Measurements from ENCODE around the gene SPATA21.
A peak's percentile ranks its signal among the peaks of the same experiment; 100 is the strongest.

The SPATA21 gene

GRCh38 chr1:16421201-16421600, 16.0 kb downstream of the SPATA21 start:
- no peak for DNase-seq (ENCODE audit: low read depth in 2 of 3, low spot score in 1 of 3)

- DNase-seq (ENCODE audit: low read depth in 2 of 3, low spot score in 1 of 3): peak; percentile 55 to 61 (median 57)
These were observed 16.7 kb downstream of the SPATA21 start for GRCh38 chr1:16420424-16421118.

- no peak for DNase-seq (ENCODE audit: low read depth in 2 of 3, low spot score in 1 of 3)
These were observed 18.3 kb downstream of the SPATA21 start for GRCh38 chr1:16418823-16419425.

- DNase-seq (ENCODE audit: low read depth in 2 of 3, low spot score in 1 of 3): no peak
These were observed 24.0 kb downstream of the SPATA21 start for GRCh38 chr1:16413191-16413590.

GRCh38 chr1:16410803-16411202, 26.4 kb downstream of the SPATA21 start:
- DNase-seq (ENCODE audit: low read depth in 2 of 3, low spot score in 1 of 3): no peak

- no peak for DNase-seq (ENCODE audit: low read depth in 2 of 3, low spot score in 1 of 3)
These were observed 27.6 kb downstream of the SPATA21 start for GRCh38 chr1:16409536-16410152.

GRCh38 chr1:16406868-16407267, 30.4 kb downstream of the SPATA21 start:
- no peak for DNase-seq (ENCODE audit: low read depth in 2 of 3, low spot score in 1 of 3)

GRCh38 chr1:16405441-16405840, 31.8 kb downstream of the SPATA21 start:
- no peak for DNase-seq (ENCODE audit: low read depth in 2 of 3, low spot score in 1 of 3)

GRCh38 chr1:16402742-16403141, 34.5 kb downstream of the SPATA21 start:
- no peak for DNase-seq (ENCODE audit: low read depth in 2 of 3, low spot score in 1 of 3)

- DNase-seq (ENCODE audit: low read depth in 2 of 3, low spot score in 1 of 3): no peak
These were observed 38.8 kb downstream of the SPATA21 start for GRCh38 chr1:16398371-16398953.

- no peak for DNase-seq (ENCODE audit: low read depth in 2 of 3, low spot score in 1 of 3)
These were observed 40.1 kb downstream of the SPATA21 start for GRCh38 chr1:16397120-16397519.

GRCh38 chr1:16396591-16396990, 40.6 kb downstream of the SPATA21 start:
- DNase-seq (ENCODE audit: low read depth in 2 of 3, low spot score in 1 of 3): no peak

- no peak for DNase-seq (ENCODE audit: low read depth in 2 of 3, low spot score in 1 of 3)
These were observed 42.2 kb downstream of the SPATA21 start for GRCh38 chr1:16394977-16395376.

GRCh38 chr1:16393570-16394521, 43.4 kb downstream of the SPATA21 start:
- DNase-seq (ENCODE audit: low read depth in 2 of 3, low spot score in 1 of 3): no peak

- DNase-seq (ENCODE audit: low read depth in 2 of 3, low spot score in 1 of 3): no peak
These were observed 44.3 kb downstream of the SPATA21 start for GRCh38 chr1:16392740-16393569.

GRCh38 chr1:16391411-16391810, 45.8 kb downstream of the SPATA21 start:
- no peak for DNase-seq (ENCODE audit: low read depth in 2 of 3, low spot score in 1 of 3)

- no peak for DNase-seq (ENCODE audit: low read depth in 2 of 3, low spot score in 1 of 3)
These were observed 49.7 kb downstream of the SPATA21 start for GRCh38 chr1:16387201-16388188.

GRCh38 chr1:16386454-16387113, 50.6 kb downstream of the SPATA21 start:
- no peak for DNase-seq (ENCODE audit: low read depth in 2 of 3, low spot score in 1 of 3)
